Ishikawa (cell line): ENCODE data around the gene CDC23.

Source experiments
- NFIC ChIP-seq: IDR thresholded peaks from 2 replicates; pipeline ENCODE4 v1.6.1; 2012
- RAD21 ChIP-seq: IDR thresholded peaks from 2 replicates; pipeline ENCODE4 v1.6.1; 2012; ENCODE audit warnings: low read depth
- TCF12 ChIP-seq: IDR thresholded peaks from 2 replicates; pipeline ENCODE4 v1.6.1; 2012; ENCODE audit warnings: low read depth
- ZBTB7A ChIP-seq: IDR thresholded peaks from 2 replicates; pipeline ENCODE4 v1.6.1; 2012; ENCODE audit warnings: low read depth
- TF ChIP-seq, protein P1 (sequence below): IDR thresholded peaks from 2 replicates; pipeline ENCODE4 v1.6.1; 2012

The CDC23 gene

DNA sequence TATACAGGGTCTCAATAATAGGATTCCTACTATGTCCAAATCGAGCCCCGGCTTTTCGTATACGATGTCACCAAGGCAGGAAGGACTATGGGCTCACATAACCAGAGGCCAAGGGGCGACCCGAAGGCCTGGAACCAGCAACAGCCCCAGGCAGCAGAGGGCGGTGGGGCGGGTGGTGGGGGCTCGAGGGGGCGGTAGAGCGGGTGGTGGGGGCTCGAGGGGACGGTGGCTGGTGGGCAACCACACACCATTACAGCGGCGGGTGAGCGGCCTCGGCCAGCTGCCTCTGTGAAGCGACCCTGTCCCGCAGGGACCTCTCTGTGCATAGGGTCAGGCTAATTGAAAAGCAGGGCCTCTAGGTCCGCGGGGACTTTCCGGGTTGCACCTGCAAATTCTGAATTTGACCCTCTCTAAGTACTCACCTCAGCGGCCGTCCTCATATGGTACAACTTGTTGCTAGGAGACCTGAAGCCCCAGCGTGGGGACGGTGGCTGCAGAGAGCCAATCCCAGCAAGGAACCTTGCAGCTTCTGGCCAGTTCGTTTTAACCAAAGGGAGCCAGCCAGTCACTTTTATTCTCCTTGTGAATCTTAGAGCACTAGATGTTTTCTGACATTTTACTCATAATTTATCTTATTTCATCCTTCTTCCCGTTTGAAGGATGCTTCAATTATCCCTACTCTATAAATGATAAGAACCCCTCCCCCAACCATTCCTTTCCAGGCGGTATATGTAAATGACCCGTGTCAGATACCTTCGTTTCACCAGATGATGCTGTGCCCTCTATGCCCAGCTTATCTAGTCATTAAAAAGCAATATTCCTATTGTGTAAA, 74.0 kb downstream of the CDC23 start, which contains the start of gene NME5:
NME5 (minus strand) TSS at position 480 of the 832 bp plus-strand sequence. CDS start 648 bp downstream, outside the sequence.
- TF ChIP-seq TCF12 (no peak), ZBTB7A (no peak), NFIC (no peak), RAD21 (no peak)
- TF ChIP-seq, protein P1, sequence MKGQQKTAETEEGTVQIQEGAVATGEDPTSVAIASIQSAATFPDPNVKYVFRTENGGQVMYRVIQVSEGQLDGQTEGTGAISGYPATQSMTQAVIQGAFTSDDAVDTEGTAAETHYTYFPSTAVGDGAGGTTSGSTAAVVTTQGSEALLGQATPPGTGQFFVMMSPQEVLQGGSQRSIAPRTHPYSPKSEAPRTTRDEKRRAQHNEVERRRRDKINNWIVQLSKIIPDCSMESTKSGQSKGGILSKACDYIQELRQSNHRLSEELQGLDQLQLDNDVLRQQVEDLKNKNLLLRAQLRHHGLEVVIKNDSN, result no peak
